GOT3 (cell line): Measurements from ENCODE around the gene EXT2.

Experiments used
- DNase-seq: peaks from one replicate; lab custom pipeline; 2025; ENCODE audit warnings: mixed read lengths; lab: John Stamatoyannopoulos, UW

EXT2 gene

DNA sequence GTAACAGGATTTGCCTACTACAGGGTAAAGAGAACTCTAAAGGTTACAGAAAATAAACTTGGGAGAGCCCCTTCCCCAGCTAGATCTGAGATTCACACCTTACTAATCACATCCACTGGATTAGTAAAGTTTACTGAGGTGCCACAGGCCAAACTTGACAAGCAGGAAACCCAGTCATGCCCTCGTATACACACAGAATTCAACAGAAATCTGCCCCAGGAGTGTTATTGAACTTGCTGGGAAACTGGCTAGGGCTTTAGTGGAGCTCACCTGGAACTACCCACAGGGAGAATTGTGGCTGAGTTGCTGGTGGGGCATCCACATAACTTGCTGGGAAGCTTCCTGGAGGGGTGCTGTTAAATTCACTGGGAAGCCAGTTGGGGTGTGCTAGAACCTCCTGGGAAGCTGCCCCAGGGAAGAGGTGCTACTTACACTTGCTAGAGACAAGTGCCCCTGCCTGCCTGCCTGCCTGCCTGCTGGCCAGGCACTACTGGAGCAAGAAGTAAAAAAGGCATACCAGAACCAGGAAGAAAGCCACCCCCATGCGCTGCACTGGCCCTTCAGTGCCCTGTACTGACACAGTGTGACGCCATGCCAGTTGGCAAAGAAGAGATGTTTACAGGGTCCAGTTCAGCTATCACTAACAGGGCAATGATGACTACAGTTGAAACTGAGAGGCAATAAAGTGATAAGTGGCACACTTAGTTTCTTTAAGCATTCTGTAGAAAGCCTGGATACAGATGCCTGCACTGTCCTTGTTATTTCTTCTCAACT is 108.0 kb downstream of the EXT2 start:
- DNase-seq, result no peak

DNA sequence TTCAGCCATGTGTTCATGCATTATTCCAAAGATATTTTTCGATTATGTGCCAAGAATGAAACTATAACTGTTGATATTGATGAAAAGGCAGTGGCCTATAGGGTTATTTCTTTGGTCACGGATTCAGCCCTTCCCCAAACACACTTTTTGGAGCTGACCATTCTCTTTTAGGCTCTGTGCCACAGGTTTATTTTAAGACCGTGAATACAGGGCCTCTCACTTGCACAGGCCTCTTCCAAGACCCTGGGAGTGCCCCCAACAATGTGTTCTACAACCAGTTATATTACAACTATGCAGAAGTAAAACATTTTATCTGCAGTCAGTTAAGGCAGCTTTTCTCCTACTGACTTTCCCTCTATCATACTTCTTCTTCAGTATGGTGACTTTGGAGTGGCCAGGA is 109.9 kb downstream of the EXT2 start:
- DNase-seq, result no peak

DNA sequence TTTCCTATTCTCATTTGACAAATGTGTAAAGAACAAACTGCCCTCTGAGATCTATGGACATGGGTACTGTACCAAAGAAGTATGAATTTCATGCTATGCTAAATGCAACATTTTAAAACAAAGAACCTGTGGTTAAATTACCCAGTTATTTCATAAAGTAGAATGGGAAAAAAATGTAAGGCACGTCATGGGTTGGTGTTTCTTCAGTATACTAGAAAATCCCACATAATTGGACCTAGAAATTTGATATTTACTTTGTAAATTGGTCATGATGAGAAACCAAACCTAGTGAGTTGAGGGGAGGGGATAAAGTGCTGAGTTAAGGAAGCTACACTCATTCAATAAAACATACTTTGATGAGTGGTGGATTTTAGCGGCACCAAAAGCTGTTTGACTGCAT is 110.4 kb downstream of the EXT2 start:
- no peak for DNase-seq

DNA sequence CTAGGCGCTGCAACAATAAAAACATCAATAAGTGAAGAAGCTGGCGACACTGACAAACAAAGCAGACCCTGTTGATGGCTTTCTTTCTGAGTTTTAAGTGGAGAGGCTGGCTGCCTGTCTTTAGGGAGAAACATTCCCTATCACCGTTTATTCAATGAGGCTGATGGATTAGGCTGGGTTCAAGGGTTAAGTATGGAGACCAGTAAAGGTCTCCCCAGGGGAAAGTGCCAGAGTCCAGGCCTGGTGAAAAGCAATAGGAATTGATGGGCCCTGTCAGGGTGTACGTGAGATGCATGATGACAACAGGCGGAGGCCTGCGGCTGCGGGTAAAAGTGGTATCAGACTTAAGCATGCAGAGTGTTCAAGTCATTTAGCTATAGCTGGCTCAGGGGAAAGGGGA is 111.8 kb downstream of the EXT2 start:
- DNase-seq, result no peak

DNA sequence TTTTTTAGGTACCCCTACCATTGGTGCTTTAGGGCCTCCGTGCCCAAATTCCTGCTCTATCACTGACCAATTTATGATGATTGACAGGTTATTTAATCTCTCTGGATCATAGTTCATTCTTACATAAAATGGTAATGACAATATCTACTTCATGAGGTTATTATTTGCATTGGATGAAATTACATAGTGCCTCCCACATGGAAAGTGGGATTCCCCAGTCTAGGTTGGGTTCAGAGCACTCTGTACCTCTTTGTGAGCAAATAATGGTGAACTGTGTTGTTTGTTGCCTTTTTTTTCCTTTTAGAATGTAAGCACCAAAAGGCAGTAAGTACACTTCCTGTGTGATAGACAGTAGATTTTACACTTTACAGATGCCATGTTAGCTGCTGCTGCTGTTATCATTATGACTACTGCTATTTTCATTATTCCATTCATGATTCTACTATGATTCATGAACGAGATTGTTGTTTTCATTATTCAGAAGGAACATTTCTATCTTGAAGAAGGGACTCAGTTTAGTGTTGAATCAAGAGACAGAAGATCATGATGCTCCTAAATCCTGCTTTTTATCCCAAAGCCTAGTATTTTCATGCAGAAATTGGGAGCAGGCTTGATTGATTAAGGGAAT is 113.6 kb downstream of the EXT2 start:
- DNase-seq, result no peak

DNA sequence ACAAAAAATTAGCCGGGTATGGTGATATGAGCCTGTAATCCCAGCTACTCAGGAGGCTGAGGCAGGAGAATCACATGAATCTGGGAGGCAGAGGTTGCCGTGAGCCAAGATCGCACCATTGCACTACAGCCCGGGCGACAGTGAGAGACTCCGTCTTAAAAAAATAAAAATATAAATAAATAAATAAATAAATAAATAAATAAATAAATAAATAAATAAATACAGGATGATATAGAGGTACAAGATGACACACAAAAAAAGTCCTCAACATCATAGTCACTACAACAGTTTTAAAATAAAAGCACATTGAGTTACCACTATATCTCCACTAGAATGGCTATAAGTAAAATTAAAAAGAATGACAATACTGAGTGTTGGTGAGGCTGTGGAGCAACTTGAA is 116.7 kb downstream of the EXT2 start:
- no peak for DNase-seq

DNA sequence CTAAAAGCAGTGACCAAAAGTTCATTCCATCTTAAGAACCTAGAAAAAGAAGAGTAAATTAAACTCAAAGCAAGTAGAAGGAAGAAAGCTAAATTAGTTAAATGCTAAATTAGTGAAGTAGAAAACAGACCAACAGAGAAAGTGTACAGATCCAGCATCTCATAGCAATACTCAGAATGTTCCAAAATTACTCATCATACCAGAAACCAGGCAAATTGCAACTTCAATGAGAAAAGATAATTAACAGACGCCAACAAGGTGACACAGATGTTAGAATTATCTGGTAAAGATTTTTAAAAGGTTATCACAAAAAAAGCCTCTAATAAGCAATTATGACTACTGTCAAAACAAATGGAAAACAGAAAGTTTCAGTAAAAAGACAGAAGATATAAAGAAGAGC is 117.7 kb downstream of the EXT2 start:
- no peak for DNase-seq

DNA sequence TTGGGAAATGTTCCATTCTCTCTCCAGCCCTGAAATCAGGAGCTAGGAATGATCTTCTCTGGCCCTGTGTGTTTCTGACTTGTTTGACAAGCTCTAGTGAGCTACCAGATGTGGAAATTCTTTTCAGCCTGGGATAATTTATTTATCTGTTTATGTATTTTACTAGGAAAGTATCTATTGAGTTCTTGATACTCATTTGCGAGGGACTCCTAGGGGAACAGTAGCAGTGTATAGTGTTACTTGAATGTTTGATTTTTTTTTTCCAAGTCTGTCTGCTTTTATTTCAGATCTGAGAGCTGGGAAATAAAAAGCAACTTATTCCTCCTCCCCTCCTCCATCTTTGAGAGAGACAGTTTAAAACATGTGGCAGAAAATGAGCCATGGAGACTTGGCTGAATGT is 122.0 kb downstream of the EXT2 start:
- no peak for DNase-seq

DNA sequence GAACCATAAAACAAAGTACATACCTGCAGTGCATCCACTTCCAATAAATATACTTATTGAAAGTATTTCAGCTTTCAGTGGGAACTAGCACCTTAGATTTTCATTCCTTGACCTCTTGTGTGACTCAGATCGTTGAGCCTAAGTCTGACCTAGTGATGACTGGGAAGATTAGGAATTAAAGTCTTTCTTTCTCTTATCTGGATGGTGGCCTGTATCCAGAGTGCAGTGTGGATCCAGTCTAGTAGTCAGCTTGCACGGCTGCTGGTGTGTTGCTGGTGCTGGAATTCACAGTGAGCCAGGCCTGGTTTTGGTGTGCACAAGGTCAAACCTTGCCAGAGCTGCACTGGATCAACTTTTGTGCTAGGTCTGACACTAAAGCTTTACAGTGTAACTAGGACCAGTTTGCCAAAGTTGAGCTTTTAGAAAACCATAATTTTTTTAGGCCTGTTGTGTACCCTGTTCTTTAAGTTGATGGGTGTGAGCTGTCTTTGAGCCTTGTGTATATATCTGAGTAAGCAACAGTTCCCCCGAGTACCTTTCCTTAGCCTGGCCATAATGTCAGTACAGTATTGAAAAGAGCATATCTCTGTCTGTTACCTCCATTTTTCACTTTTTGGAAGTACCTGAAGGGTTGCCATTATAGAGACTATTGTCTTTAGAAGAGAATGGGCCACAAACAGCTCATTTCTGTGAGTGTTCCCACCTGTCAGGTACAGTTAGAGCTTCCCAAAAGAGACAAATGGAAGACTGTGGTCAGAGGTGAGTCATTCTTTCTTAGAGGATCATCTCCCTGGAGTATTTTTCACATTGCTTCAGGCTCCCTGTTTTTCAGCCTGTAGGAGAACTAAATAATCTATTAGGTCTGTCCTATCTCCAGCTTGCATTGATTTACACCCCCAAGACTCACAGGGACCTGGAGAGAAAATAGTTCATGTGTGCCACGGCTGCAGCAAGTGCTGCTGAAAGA is 124.6 kb downstream of the EXT2 start:
- DNase-seq, result no peak

DNA sequence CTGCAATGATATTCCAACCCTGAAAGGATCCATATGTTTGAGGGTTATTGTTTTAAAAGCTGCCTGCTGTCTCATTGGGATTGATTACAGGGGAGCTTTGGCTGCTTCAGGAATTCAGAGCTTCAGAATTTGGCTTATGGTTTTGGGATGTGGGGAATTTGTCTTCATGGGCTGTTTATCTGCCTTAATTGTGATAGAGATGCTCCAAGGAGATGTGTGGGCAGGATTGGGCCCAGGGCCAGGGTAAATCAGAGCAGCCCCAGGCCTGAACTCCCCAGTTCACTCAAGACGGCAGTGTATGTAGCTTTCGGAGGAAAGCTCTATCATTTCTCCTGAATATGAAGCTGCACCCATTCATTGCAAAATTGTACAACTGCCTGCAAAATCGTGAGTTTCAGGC is 126.0 kb downstream of the EXT2 start:
- no peak for DNase-seq

DNA sequence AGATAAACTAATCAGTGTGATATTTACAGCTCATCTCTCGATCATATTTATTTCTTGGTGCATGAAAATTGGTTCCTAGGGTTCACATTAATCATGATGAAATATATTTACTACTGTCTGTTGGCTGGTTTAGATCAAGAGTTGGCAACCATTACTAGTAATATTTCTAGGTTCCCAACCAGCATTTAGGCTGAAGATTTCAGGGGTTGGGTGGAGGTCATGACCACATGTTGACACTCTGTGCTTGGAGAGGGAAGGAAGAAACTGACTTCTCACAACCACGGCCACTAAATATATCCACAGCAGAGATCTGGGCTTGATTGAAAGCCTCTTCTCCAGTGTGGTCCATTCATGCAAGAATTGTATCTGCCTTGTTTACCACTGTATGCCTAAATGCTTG is 126.5 kb downstream of the EXT2 start:
- no peak for DNase-seq

DNA sequence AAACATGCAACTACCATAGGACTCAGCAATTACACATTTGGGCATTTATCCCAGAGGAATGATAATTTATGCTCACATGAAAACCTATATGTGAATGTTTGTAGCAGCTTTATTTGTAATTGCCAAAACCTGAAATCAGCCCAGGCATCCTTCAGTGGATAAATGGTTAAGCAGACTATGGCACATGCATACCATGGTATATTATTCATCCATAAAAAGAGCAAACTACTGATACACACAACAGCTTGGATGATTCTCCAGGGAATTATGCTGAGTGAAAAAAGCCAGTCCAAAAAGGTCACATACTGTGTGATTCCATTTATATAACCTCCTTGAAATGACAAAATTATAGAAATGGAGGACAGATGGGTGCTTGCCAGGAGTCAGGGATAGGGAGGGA is 127.8 kb downstream of the EXT2 start:
- no peak for DNase-seq

DNA sequence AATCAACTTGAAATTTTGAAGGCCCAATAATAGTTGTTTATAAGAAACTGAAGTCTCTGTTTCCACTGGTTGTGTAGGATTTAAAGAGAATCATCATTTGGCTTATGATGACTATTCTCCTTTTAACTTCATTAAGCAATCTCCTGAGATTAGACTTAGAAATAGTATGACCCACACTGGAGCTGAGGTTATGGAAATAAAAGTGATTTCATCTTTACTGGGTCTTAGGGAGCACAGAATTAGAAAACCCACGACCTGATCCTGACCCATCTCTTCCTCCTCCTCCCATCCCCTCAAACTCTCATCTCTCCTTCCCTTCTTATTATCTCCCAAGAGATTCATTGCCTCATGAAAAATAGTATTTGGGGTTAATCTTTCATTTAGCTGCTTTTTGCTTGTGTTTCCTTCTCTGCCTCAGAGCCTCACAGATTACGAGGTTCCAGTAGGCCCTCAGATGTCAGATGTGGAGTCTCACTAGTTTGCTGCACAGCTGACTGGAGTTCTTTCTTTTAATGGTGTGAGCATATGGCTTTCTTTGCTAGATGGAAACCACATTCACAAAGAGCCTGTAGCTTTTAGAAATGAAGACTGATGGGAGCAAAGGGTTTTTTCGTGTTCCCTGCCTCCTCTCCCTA is 129.5 kb downstream of the EXT2 start:
- no peak for DNase-seq

DNA sequence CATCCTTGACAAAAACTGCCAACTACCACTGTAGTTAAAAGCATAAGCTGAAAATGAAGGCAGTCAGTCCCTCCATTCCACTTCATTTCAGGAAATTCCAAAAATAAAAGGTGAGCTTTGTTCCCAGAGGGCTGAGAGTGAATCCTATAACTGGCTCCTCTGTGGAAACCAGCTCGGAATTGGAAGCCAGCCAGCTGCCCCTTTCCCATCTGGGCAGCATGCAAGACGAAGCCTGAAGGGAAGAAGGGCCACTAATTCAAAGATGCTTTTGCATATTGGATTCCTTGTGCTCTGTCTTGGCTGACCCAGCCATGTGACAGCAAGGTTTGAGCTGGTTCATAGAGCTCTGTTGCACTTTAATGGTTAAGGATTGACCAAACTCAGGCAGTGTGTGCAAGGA is 131.0 kb downstream of the EXT2 start:
- DNase-seq, result no peak

DNA sequence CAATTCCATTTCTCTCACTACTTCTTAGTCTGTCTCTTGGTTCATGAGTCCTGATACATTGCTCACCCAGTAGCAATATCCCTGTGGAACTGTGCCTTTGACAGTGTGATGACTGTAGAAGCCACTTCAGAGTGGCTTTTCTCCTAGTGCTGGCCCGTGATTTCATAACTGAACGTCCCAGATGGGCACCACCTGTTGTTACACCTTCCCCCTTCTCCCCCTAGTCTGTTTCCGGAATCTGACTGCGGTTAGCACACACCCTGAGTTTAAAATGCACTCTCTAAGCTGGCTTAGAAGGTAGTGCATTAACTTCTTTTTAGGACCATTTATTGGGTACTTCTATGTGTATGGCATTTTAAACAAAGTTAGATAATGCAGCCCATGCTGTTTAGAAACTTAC is 131.5 kb downstream of the EXT2 start:
- no peak for DNase-seq

DNA sequence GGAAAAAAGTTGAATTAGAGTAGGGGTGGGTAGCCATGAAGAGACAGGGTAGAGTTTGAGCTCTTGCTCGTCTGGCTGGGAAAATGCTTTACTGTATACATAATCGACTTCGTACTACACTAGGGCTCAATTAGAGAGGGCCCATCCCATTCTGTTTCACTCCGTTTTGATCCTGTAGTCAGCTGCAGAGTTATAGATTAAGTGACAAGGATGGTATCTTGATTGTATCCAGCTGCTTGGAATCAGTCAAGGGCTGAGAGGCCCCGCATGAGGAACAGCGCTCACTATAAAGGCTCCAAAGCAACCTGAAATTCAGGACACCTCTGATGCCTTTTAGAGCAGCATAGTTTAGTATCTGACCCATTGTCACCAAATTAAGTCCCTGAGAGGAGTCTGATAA is 132.9 kb downstream of the EXT2 start:
- no peak for DNase-seq

DNA sequence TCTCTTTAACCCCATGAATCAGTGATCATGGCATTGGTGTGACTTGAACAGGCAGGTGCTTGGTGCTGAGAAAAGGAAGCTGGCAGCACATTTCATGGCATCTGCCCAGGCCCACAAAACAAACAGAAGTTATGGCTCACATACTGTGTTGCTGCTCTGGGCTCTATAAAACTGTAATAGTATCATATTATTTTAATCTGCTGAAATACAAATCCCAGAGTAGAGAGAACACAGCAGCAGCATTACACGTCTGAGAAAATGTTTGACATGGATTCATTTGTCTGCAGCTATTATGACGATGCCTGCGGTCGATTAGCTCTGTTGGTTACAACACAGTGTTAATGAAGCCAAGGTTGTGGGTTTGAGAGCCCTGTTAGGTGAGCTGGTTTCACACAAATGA is 133.6 kb downstream of the EXT2 start:
- no peak for DNase-seq

DNA sequence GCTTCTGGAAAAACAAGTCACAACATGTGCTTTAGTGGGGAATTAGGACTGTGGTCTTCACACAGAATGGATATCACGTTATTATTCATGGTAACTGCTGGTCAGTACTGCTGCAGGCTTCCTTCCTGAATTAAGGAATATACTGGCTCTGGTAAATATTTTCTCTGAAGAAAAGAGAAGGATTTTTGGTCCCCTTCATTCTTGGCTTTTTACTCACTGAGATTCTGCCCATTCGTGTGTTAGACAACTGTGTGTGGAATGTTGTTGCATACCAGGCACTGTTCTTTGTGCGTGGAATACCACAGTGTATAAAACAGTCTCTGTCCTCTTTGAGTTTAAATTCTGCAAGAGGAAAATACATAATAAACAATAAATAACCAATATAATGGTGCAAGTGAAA is 134.1 kb downstream of the EXT2 start:
- DNase-seq, result no peak

DNA sequence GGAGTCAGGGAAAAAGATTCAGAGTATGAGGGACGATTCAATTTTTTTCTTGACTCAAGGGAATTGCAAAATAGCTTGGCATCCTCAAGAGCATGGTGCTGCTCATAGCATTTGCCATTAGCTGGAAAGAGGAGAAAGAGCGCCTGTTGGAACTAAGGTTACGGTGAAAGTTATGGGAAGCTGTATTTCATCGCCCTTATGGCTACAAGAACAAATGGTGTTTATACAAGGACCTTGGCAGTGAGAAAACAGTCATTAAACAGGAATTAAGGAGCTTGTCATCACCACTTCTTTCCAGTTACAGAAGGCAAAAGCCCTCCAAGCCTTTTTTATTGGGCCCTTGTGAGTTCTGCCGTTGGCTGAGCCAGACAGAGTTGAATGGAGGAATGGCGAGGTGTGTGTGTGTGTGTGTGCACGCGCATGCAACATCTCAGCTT is 140.3 kb downstream of the EXT2 start:
- DNase-seq, result no peak

DNA sequence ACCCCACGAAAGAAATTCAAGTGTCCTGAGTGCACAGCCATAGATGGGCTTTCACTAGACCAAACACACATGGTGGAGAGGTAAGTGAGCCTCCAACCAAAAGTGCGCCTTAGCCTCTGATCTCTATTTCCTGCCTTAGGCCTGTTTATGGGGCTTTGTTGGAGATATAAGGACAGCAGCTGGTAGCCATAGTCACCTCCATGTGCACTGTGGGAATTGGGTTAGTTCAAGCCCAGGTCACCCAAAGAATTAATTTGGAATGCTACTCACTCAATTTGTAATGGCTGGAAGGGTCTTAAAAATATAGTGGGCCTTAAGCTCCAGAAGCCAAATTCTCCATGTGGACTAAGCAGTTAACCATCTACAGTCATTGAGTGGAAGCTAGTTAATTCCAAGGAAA is 140.8 kb downstream of the EXT2 start:
- no peak for DNase-seq

DNA sequence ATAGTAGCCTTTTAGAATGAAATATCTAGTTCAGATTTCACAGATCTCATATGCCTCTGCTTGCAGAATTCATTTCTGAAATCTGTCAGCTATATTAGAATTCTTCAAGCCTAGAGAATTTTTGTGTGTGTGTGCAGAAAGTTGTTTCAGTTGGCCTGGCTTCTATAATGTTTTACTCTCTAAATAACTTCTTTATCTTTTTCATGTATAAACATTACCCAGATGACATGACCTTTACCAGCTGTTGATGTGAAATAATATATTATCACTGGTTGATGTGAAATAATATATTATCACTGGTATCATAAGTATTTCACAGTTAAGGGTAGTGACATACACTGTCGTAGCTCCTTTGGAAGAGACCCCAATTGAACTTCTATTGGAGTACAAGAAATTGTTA is 141.7 kb downstream of the EXT2 start:
- DNase-seq, result no peak

DNA sequence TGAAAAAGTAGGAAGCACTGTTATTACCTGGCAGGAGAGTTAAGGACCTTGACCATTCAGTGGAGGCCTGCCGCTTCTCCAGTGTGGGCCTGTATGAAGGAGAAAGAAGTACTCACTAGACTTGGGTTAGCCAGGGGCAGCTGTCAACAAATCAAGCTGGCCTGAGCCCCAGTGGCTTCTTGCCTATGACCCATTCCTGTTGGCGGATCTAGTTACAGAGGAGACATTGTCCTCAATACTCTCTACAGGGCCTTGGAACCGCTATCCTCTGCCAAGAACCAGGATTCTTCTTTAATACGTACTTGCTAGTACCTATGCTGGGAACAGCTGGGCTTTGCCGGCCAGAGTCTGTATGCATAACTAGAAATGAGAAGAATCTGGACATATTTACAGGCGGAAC is 146.4 kb downstream of the EXT2 start:
- no peak for DNase-seq
